ENCODE results near the gene LGALSL.

Gene LGALSL

GRCh38 chr2:64454386-64455332, 697 bp downstream of the LGALSL start:
- H3K4me3 ChIP-seq (replicated peaks; ENCODE audit: low read depth, low read length): peak overlapping the region; percentile 58
- TF ChIP-seq, protein P1, sequence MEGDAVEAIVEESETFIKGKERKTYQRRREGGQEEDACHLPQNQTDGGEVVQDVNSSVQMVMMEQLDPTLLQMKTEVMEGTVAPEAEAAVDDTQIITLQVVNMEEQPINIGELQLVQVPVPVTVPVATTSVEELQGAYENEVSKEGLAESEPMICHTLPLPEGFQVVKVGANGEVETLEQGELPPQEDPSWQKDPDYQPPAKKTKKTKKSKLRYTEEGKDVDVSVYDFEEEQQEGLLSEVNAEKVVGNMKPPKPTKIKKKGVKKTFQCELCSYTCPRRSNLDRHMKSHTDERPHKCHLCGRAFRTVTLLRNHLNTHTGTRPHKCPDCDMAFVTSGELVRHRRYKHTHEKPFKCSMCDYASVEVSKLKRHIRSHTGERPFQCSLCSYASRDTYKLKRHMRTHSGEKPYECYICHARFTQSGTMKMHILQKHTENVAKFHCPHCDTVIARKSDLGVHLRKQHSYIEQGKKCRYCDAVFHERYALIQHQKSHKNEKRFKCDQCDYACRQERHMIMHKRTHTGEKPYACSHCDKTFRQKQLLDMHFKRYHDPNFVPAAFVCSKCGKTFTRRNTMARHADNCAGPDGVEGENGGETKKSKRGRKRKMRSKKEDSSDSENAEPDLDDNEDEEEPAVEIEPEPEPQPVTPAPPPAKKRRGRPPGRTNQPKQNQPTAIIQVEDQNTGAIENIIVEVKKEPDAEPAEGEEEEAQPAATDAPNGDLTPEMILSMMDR (IDR thresholded peaks at IDR 0.05; ENCODE audit: low read length, missing control alignments): no peak
- peak; percentile 48 for DNase-seq (ENCODE audit: low read depth)

DNA sequence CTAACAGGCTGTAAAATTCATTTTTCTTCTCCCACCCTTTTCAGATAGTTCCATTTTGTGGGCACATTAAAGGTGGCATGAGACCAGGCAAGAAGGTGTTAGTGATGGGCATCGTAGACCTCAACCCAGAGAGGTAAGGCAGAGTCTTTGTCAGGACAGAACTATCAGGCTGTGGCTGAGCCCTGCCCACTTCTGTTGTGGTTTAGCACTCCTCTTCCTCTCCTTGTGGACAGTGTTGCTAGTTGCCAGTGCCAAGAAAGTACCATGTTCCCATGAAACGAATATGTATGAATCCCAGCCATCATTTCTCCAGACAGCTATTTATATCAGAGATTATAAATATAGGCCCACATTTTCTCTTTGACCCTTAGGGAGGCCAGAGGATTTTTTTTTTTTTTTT, 1.6 kb downstream of the LGALSL start:
- no peak overlapping the region for H3K4me3 ChIP-seq (replicated peaks; ENCODE audit: low read depth, low read length)
- DNase-seq (ENCODE audit: low read depth): no peak
- TF ChIP-seq, protein P1 (IDR thresholded peaks at IDR 0.05; ENCODE audit: low read length, missing control alignments): no peak

DNA sequence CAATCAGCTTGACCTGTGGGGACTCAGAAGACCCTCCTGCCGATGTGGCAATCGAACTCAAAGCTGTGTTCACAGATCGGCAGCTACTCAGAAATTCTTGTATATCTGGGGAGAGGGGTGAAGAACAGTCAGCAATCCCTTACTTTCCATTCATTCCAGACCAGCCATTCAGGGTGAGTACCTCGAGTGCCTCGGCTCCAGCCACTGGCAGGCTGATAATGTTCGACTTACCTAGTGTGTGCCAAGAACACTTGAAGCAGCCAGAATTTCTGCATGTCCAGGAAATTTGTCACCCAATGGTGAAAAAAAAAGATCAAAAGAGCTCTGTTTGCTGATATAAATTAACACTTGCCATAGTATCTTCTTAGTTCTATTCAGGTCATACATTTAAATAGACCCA, 2.3 kb downstream of the LGALSL start:
- TF ChIP-seq, protein P1 (IDR thresholded peaks at IDR 0.05; ENCODE audit: low read length, missing control alignments): no peak
- no peak overlapping the region for H3K4me3 ChIP-seq (replicated peaks; ENCODE audit: low read depth, low read length)
- no peak for DNase-seq (ENCODE audit: low read depth)

GRCh38 chr2:64457524-64457923, 3.6 kb downstream of the LGALSL start:
- no peak for DNase-seq (ENCODE audit: low read depth)
- TF ChIP-seq, protein P1 (IDR thresholded peaks at IDR 0.05; ENCODE audit: low read length, missing control alignments): no peak
- no peak overlapping the region for H3K4me3 ChIP-seq (replicated peaks; ENCODE audit: low read depth, low read length)

- no peak overlapping the region for H3K4me3 ChIP-seq (replicated peaks; ENCODE audit: low read depth, low read length)
- TF ChIP-seq, protein P1 (IDR thresholded peaks at IDR 0.05; ENCODE audit: low read length, missing control alignments): no peak
- no peak for DNase-seq (ENCODE audit: low read depth)
These were observed 5.6 kb downstream of the LGALSL start for GRCh38 chr2:64459575-64459974.

GRCh38 chr2:64460330-64460729, 6.4 kb downstream of the LGALSL start:
- no peak overlapping the region for H3K4me3 ChIP-seq (replicated peaks; ENCODE audit: low read depth, low read length)
- DNase-seq (ENCODE audit: low read depth): no peak
- TF ChIP-seq, protein P1 (IDR thresholded peaks at IDR 0.05; ENCODE audit: low read length, missing control alignments): no peak

Measured in fibroblast of pulmonary artery (primary cell).